Measurements from ENCODE around the gene PHOX2B. TPM values are rescaled to one million over a fixed set of nuclear protein-coding genes. Genes with fewer than 3 reads are reported as not detected.

PHOX2B gene
- total RNA-seq, 1 experiment from 2014 or later, result not detected

- Histone ChIP-seq H3K36me3 (ENCODE audit: control insufficient read depth in 1 of 2, insufficient read depth in 2 of 2, low read length in 2 of 2) (no peaks in the 10 kb centered on the region), H3K9me3 (ENCODE audit: control insufficient read depth in 1 of 2, insufficient read depth in 1 of 2, low read depth in 1 of 2, low read length in 2 of 2) (no peaks in the 10 kb centered on the region), H3K4me1 (ENCODE audit: control insufficient read depth in 1 of 2, insufficient read depth in 2 of 2, low read length in 2 of 2) (no peaks in the 10 kb centered on the region), H2AFZ (ENCODE audit: low read depth, low read length, poor library complexity, severe bottlenecking) (no peak overlapping the region), H3K4me3 (replicated peaks in 1 of 2; ENCODE audit: low read depth in 1 of 2, low read length in 2 of 2) (no peak overlapping the region), H3K27ac (ENCODE audit: low read depth, low read length) (no peak overlapping the region), H3K9ac (ENCODE audit: low read length) (no peak overlapping the region), H4K20me1 (ENCODE audit: insufficient read depth) (no peaks in the 10 kb centered on the region), H3K9me2 (ENCODE audit: insufficient read depth) (no peaks in the 10 kb centered on the region), H3K79me2 (ENCODE audit: insufficient read depth, low read length) (no peaks in the 10 kb centered on the region), H3K27me3 (ENCODE audit: insufficient read depth, low read length) (peaks cover 21% of the 10 kb centered on the region), H3K4me2 (ENCODE audit: low read length) (no peak overlapping the region)
- intact Hi-C loops (cut with micrococcal nuclease), result no loop called here
- POLR2A ChIA-PET, result no interaction called here
- CTCF ChIA-PET, result interaction anchor here (1.2 kb wide), 1 partner anchor 490 kb away, joined by 3 read pairs; no protein-coding TSS in a partner anchor
- no TSS peak for BruUV-seq (replicated peaks)
- TF ChIP-seq TCF7L2 (IDR thresholded peaks at IDR 0.05; ENCODE audit: borderline replicate concordance, extremely low read depth, insufficient read depth, insufficient read length) (no peak), ZFX (IDR thresholded peaks at IDR 0.05) (no peak), SRF (IDR thresholded peaks at IDR 0.05; ENCODE audit: low read depth) (no peak), REST (IDR thresholded peaks at IDR 0.05; ENCODE audit: low read depth) (no peak), ELF1 (IDR thresholded peaks at IDR 0.05; ENCODE audit: borderline replicate concordance, low read depth) (no peak), EGR1 (IDR thresholded peaks at IDR 0.05; ENCODE audit: low read depth) (no peak), YY1 (IDR thresholded peaks at IDR 0.05; ENCODE audit: extremely low read depth, insufficient replicate concordance, low read depth, low read length) (no peak), CBX3 (IDR thresholded peaks at IDR 0.05; ENCODE audit: low read depth) (no peak), ZBTB33 (IDR thresholded peaks at IDR 0.05; ENCODE audit: extremely low read depth, insufficient replicate concordance, low read length) (no peak), SP1 (IDR thresholded peaks at IDR 0.05; ENCODE audit: low read depth) (no peak), EZH2phosphoT487 (IDR thresholded peaks at IDR 0.05; ENCODE audit: borderline replicate concordance) (no peak), SIN3A (IDR thresholded peaks at IDR 0.05; ENCODE audit: low read depth) (no peak), CTCF (IDR thresholded peaks at IDR 0.05 in 2 of 3, conservative IDR thresholded peaks at IDR 0.05 in 1 of 3; ENCODE audit: borderline replicate concordance in 1 of 3, insufficient read depth in 1 of 3, low read depth in 2 of 3, low read length in 2 of 3) (no peak), ZNF274 (IDR thresholded peaks at IDR 0.05; ENCODE audit: low read depth, low read length) (no peak), MAX (IDR thresholded peaks at IDR 0.05) (no peak), POLR2AphosphoS5 (IDR thresholded peaks at IDR 0.05; ENCODE audit: low read depth, low read length) (no peak), EZH2 (IDR thresholded peaks at IDR 0.05) (no peak), CEBPB (IDR thresholded peaks at IDR 0.05; ENCODE audit: low read depth) (no peak), FOSL1 (IDR thresholded peaks at IDR 0.05; ENCODE audit: low read depth) (no peak), POLR2A (IDR thresholded peaks at IDR 0.05; ENCODE audit: borderline replicate concordance, extremely low read depth, insufficient read depth, insufficient read length) (no peak)
- DNase-seq (ENCODE audit: low read depth, low spot score) (no peak), ATAC-seq (no peak)
- RAD21 ChIA-PET (ENCODE audit: low non-redundant PET in 1 of 2, low total read pairs in 2 of 2, uncharacterized antibody in 2 of 2, unreplicated experiment in 2 of 2), result no interaction called here
Observed at GRCh38 chr4:41748074-41748570, 403 bp downstream of the PHOX2B start.

Data from HCT116 (cell line).